HEK293 (cell line): ENCODE measurements around the gene FADD.

Source experiments
- CTCF ChIA-PET: fragments of 350-600 bp; formaldehyde crosslinking; extraction: SDS; loops from one replicate; lab custom pipeline; 2021; ENCODE audit warnings: antibody characterized with exemption; lab: Yijun Ruan, JAX
- POLR2A ChIA-PET: fragments of 300-600 bp; formaldehyde crosslinking; extraction: SDS; loops from one replicate; lab custom pipeline; 2020; ENCODE audit warnings: antibody characterized with exemption, inconsistent platforms; lab: Yijun Ruan, JAX
- H3K27ac ChIP-seq: fragments of 200-500 bp; sonication (Bioruptor generic); 2 replicates; pipeline ENCODE4 v1.5.1; 2014; ENCODE audit warnings: low read depth, low read length, control low read depth, inconsistent platforms; ENCODE audit errors: extremely low read depth
- H3K36me3 ChIP-seq, 2 experiments: fragments of 200-500 bp in 1 of 2; sonication (Bioruptor generic) in 1 of 2; 1 replicate in 1 of 2; 2 replicates in 1 of 2; pipeline ENCODE4 v1.5.1; 2014 to 2017; ENCODE audit warnings: inconsistent platforms in 2 of 2, low read length in 2 of 2; ENCODE audit not compliant: control insufficient read depth in 2 of 2, insufficient read depth in 1 of 2
- H3K4me1 ChIP-seq: fragments of 200-500 bp; sonication (Bioruptor generic); 2 replicates; pipeline ENCODE4 v1.5.1; 2014; ENCODE audit warnings: mild to moderate bottlenecking, low read length, inconsistent platforms; ENCODE audit not compliant: control insufficient read depth, insufficient read depth
- H3K4me3 ChIP-seq: 2 replicates; pipeline ENCODE4 v1.5.1; 2011; ENCODE audit warnings: low read depth, mild to moderate bottlenecking, control low read depth, low read length, moderate library complexity
- H3K9me3 ChIP-seq: fragments of 200-500 bp; sonication (Bioruptor generic); 2 replicates; pipeline ENCODE4 v1.5.1; 2014; ENCODE audit warnings: low read depth, low read length, inconsistent platforms; ENCODE audit not compliant: control insufficient read depth, insufficient read depth
- HOXC10 ChIP-seq: sonication (generic); formaldehyde crosslinking; IDR thresholded peaks from 2 replicates; pipeline ENCODE4 v1.8.1; 2023; ENCODE audit warnings: mild to moderate bottlenecking, missing genetic modification reagents
- KLF9 ChIP-seq: fragments of 450-650 bp; formaldehyde crosslinking; IDR thresholded peaks from 2 replicates; pipeline ENCODE4 v1.5.1; 2016; ENCODE audit warnings: missing biosample characterization, missing genetic modification characterization, low read depth
- REPIN1 ChIP-seq: fragments of 450-650 bp; formaldehyde crosslinking; IDR thresholded peaks from 2 replicates; pipeline ENCODE4 v1.5.1; 2017; ENCODE audit warnings: missing biosample characterization, missing genetic modification characterization, low read depth
- WT1 ChIP-seq: fragments of 450-650 bp; formaldehyde crosslinking; IDR thresholded peaks from 2 replicates; pipeline ENCODE4 v1.5.1; 2016; ENCODE audit warnings: missing biosample characterization, missing genetic modification characterization
- ZEB2 ChIP-seq: fragments of 450-650 bp; formaldehyde crosslinking; IDR thresholded peaks from 2 replicates; pipeline ENCODE4 v1.5.1; 2016; ENCODE audit warnings: missing biosample characterization, missing genetic modification characterization
- ZFP37 ChIP-seq: fragments of 450-650 bp; formaldehyde crosslinking; IDR thresholded peaks from 2 replicates; pipeline ENCODE4 v1.5.1; 2016; ENCODE audit warnings: missing biosample characterization, missing genetic modification characterization
- ZNF114 ChIP-seq: fragments of 450-650 bp; formaldehyde crosslinking; IDR thresholded peaks from 2 replicates; pipeline ENCODE4 v1.5.0; 2017; ENCODE audit warnings: missing biosample characterization, missing genetic modification characterization
- ZNF202 ChIP-seq: fragments of 450-650 bp; formaldehyde crosslinking; IDR thresholded peaks from 2 replicates; pipeline ENCODE4 v1.5.1; 2016; ENCODE audit warnings: missing biosample characterization, missing genetic modification characterization, borderline replicate concordance
- ZNF223 ChIP-seq: fragments of 450-650 bp; formaldehyde crosslinking; IDR thresholded peaks from 2 replicates; pipeline ENCODE4 v1.5.1; 2016; ENCODE audit warnings: missing biosample characterization, missing genetic modification characterization
- ZNF311 ChIP-seq: fragments of 450-650 bp; formaldehyde crosslinking; IDR thresholded peaks from 2 replicates; pipeline ENCODE4 v1.5.1; 2017; ENCODE audit warnings: missing biosample characterization, missing genetic modification characterization, borderline replicate concordance
- ZNF514 ChIP-seq: fragments of 450-650 bp; formaldehyde crosslinking; IDR thresholded peaks from 2 replicates; pipeline ENCODE4 v1.5.1; 2016; ENCODE audit warnings: missing biosample characterization, missing genetic modification characterization
- ZNF571 ChIP-seq: fragments of 450-650 bp; formaldehyde crosslinking; IDR thresholded peaks from 2 replicates; pipeline ENCODE4 v1.5.0; 2017; ENCODE audit warnings: missing biosample characterization, missing genetic modification characterization
- ZNF585B ChIP-seq: fragments of 450-650 bp; formaldehyde crosslinking; IDR thresholded peaks from 2 replicates; pipeline ENCODE4 v1.5.1; 2016; ENCODE audit warnings: missing biosample characterization, missing genetic modification characterization
- ZNF610 ChIP-seq: fragments of 450-650 bp; formaldehyde crosslinking; IDR thresholded peaks from 2 replicates; pipeline ENCODE4 v1.5.1; 2016; ENCODE audit warnings: missing biosample characterization, missing genetic modification characterization, borderline replicate concordance
- ZNF660 ChIP-seq: fragments of 450-650 bp; IDR thresholded peaks from 2 replicates; pipeline ENCODE4 v1.5.1; 2018; ENCODE audit warnings: missing biosample characterization, mild to moderate bottlenecking, missing genetic modification characterization
- TF ChIP-seq, protein P1 (sequence below): fragments of 450-650 bp; formaldehyde crosslinking; IDR thresholded peaks from 2 replicates; pipeline ENCODE4 v1.5.1; 2016; ENCODE audit warnings: missing biosample characterization, missing genetic modification characterization
- TF ChIP-seq, protein P2 (sequence below): fragments of 450-650 bp; formaldehyde crosslinking; IDR thresholded peaks from 2 replicates; pipeline ENCODE4 v1.5.1; 2016; ENCODE audit warnings: missing biosample characterization, missing genetic modification characterization
- TF ChIP-seq, protein P3 (sequence below): fragments of 450-650 bp; formaldehyde crosslinking; IDR thresholded peaks from 2 replicates; pipeline ENCODE4 v1.5.1; 2016; ENCODE audit warnings: missing biosample characterization, missing genetic modification characterization
- TF ChIP-seq, protein P4 (sequence below): fragments of 450-650 bp; formaldehyde crosslinking; IDR thresholded peaks from 2 replicates; pipeline ENCODE4 v1.5.1; 2016; ENCODE audit warnings: missing biosample characterization, missing genetic modification characterization

The FADD gene

DNA sequence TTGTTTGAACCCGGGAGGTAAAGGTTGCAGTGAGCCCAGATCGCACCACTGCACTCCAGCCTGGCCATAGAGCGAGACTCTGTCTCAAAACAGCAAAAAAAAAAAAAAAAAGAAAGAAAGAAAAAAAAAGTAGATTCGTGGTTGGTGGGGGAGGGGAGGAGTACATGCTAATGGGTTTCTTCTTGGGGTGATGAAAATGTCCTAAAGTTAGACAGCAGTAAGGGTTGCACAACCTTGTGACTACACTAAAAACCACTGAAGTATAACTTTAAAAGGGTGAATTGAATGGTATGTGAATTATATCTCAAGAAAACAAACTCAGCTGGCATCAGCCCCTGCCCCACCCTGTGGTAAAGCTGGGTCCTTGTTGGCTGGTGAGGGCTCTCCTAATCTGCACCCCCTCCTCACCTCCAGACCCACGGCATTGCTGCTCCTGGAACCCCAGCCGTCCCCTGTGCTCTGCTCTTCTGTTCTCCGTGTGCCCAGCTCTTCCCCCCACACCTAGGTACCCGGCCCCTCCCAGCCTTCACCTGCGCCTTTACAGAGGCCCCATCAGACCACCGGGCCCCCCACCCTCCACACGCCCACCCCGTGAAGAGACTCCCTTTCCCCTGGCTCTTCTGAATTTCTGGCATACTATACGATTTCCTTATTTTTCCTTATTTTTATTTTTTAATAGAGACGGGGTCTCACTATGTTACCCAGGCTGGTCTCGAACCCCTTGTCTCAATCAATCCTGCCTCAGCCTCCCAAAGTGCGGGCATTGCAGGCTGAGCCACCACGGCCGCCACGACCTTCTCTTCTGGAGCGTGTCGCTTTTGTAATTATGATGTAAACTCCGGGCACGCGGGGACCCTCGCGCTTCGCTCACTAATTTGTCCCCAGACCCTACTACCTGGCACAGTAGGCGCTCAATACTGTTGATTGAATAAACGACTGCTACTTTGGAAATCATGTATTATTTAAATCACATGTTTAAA, 924 bp upstream of the FADD start:
- no peak overlapping the region; the same call in 1 of the 2 replicates for H3K4me3 ChIP-seq
- no peak overlapping the region for H3K27ac ChIP-seq
- H3K36me3 ChIP-seq, result peaks cover 0 to 26% of the 10 kb centered on the region in 2 experiments; a peak in 1 of 3 replicates
- H3K4me1 ChIP-seq, result 0 out of 2 replicates have a peak, but pooled peaks cover 2% of the 10 kb centered on the region
- ChIA-PET CTCF (interaction anchor here (0.6 to 1.8 kb wide), 4 partner anchors 10 to 286 kb away, joined by 3 to 6 read pairs (median 3); no protein-coding TSS in a partner anchor), POLR2A (interaction anchor here (1.7 kb wide), 1 partner anchor 69 kb away, joined by 8 read pairs; no protein-coding TSS in a partner anchor)
- TF ChIP-seq ZEB2 (no peak), ZNF311 (tag by site-specific recombination) (no peak), KLF9 (tag by site-specific recombination) (no peak), ZNF585B (tag by site-specific recombination) (no peak), ZNF514 (tag by site-specific recombination) (no peak)
- TF ChIP-seq, protein P1, sequence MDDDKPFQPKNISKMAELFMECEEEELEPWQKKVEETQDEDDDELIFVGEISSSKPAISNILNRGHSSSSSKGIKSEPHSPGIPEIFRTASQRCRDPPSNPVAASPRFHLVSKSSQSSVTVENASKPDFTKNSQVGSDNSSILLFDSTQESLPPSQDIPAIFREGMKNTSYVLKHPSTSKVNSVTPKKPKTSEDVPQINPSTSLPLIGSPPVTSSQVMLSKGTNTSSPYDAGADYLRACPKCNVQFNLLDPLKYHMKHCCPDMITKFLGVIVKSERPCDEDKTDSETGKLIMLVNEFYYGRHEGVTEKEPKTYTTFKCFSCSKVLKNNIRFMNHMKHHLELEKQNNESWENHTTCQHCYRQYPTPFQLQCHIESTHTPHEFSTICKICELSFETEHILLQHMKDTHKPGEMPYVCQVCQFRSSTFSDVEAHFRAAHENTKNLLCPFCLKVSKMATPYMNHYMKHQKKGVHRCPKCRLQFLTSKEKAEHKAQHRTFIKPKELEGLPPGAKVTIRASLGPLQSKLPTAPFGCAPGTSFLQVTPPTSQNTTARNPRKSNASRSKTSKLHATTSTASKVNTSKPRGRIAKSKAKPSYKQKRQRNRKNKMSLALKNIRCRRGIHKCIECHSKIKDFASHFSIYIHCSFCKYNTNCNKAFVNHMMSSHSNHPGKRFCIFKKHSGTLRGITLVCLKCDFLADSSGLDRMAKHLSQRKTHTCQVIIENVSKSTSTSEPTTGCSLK (tag by site-specific recombination), result no peak
- H3K9me3 ChIP-seq, result no peaks in the 10 kb centered on the region

DNA sequence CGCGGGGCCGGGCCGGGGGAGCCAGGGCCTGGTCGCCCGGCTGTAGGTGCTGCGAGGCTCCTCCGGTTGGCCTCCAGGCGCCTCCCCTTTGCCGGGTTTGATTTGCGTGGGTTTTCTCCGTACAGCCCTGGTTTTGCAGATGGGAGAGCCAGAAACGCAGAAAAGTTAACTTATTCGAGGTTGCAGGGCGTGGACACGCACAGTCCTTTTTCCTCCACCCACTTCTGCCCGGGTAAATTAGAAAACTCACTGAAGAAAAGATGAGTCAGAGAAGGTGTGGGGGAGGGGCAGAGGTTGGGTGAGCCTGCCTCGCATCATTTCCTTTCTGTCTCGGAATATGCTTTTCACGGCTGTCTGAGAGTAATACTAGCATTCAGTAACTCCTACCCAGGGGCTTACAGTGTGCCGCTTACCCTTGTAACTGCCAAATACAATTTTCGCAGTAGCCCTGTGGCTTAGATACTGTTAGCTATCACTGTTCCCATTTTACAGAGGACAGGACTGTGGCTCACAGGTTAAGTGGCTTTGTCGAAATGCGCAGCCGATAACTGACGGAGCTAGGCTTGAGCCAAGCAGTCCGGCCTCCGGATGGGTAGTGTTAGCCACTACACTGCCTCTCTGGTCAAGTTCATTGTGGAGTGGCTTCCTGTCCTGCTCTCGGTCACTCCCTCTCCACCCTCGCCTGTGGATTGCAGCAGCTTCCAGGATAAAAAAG, 812 bp downstream of the FADD start:
- Histone ChIP-seq H3K4me3 (peak overlapping the region; percentile 69), H3K9me3 (no peaks in the 10 kb centered on the region), H3K4me1 (0 out of 2 replicates have a peak, but pooled peaks cover 2% of the 10 kb centered on the region), H3K27ac (peak overlapping the region; percentile 72; the same call in 1 of the 2 replicates), H3K36me3 (peaks cover 3 to 39% of the 10 kb centered on the region in 2 experiments; a peak in 2 of 3 replicates)
- ChIA-PET CTCF (interaction anchor here (0.6 to 1.1 kb wide), 4 partner anchors 241 to 293 kb away, joined by 3 to 4 read pairs (median 3); no protein-coding TSS in a partner anchor), POLR2A (interaction anchor here (0.5 to 1.7 kb wide), 5 partner anchors 40 to 1249 kb away, joined by 3 to 8 read pairs (median 4); partner anchors contain the start of genes NADSYN1 and PPFIA1)
- TF ChIP-seq WT1 (tag by site-specific recombination), result no peak
- no peak for TF ChIP-seq ZNF114 (tag by site-specific recombination)
- no peak for TF ChIP-seq ZNF660 (tag by site-specific recombination)
- TF ChIP-seq HOXC10 (CRISPR knock-in tag), result no peak
- TF ChIP-seq REPIN1 (tag by site-specific recombination), result no peak
- TF ChIP-seq ZNF610 (tag by site-specific recombination), result no peak
- TF ChIP-seq, protein P2, sequence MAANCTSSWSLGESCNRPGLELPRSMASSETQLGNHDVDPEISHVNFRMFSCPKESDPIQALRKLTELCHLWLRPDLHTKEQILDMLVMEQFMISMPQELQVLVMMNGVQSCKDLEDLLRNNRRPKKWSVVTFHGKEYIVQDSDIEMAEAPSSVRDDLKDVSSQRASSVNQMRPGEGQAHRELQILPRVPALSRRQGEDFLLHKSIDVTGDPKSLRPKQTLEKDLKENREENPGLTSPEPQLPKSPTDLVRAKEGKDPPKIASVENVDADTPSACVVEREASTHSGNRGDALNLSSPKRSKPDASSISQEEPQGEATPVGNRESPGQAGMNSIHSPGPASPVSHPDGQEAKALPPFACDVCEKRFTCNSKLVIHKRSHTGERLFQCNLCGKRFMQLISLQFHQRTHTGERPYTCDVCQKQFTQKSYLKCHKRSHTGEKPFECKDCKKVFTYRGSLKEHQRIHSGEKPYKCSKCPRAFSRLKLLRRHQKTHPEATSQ, result no peak
- 0 out of 2 replicates have a peak, but pooled peaks have one; percentile 33 for TF ChIP-seq ZFP37 (tag by site-specific recombination)
- TF ChIP-seq ZNF223 (tag by site-specific recombination), result no peak
- TF ChIP-seq ZNF571 (tag by site-specific recombination), result no peak
- no peak for TF ChIP-seq ZNF202 (tag by site-specific recombination)
- TF ChIP-seq, protein P3, sequence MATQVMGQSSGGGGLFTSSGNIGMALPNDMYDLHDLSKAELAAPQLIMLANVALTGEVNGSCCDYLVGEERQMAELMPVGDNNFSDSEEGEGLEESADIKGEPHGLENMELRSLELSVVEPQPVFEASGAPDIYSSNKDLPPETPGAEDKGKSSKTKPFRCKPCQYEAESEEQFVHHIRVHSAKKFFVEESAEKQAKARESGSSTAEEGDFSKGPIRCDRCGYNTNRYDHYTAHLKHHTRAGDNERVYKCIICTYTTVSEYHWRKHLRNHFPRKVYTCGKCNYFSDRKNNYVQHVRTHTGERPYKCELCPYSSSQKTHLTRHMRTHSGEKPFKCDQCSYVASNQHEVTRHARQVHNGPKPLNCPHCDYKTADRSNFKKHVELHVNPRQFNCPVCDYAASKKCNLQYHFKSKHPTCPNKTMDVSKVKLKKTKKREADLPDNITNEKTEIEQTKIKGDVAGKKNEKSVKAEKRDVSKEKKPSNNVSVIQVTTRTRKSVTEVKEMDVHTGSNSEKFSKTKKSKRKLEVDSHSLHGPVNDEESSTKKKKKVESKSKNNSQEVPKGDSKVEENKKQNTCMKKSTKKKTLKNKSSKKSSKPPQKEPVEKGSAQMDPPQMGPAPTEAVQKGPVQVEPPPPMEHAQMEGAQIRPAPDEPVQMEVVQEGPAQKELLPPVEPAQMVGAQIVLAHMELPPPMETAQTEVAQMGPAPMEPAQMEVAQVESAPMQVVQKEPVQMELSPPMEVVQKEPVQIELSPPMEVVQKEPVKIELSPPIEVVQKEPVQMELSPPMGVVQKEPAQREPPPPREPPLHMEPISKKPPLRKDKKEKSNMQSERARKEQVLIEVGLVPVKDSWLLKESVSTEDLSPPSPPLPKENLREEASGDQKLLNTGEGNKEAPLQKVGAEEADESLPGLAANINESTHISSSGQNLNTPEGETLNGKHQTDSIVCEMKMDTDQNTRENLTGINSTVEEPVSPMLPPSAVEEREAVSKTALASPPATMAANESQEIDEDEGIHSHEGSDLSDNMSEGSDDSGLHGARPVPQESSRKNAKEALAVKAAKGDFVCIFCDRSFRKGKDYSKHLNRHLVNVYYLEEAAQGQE (tag by site-specific recombination), result no peak
- TF ChIP-seq, protein P4, sequence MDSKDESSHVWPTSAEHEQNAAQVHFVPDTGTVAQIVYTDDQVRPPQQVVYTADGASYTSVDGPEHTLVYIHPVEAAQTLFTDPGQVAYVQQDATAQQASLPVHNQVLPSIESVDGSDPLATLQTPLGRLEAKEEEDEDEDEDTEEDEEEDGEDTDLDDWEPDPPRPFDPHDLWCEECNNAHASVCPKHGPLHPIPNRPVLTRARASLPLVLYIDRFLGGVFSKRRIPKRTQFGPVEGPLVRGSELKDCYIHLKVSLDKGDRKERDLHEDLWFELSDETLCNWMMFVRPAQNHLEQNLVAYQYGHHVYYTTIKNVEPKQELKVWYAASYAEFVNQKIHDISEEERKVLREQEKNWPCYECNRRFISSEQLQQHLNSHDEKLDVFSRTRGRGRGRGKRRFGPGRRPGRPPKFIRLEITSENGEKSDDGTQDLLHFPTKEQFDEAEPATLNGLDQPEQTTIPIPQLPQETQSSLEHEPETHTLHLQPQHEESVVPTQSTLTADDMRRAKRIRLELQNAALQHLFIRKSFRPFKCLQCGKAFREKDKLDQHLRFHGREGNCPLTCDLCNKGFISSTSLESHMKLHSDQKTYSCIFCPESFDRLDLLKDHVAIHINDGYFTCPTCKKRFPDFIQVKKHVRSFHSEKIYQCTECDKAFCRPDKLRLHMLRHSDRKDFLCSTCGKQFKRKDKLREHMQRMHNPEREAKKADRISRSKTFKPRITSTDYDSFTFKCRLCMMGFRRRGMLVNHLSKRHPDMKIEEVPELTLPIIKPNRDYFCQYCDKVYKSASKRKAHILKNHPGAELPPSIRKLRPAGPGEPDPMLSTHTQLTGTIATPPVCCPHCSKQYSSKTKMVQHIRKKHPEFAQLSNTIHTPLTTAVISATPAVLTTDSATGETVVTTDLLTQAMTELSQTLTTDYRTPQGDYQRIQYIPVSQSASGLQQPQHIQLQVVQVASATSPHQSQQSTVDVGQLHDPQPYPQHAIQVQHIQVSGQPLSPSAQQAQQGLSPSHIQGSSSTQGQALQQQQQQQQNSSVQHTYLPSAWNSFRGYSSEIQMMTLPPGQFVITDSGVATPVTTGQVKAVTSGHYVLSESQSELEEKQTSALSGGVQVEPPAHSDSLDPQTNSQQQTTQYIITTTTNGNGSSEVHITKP, result no peak
